GM12891 (cell line): ENCODE measurements around the gene PPOX.

ENCODE experiments used
- POLR2A ChIP-seq: IDR thresholded peaks from 2 replicates; pipeline ENCODE4 v1.6.1; 2011; ENCODE audit warnings: low read depth, low read length, control low read depth
- POLR2AphosphoS5 ChIP-seq: IDR thresholded peaks from 2 replicates; pipeline ENCODE4 v1.6.1; 2011; ENCODE audit warnings: low read depth, low read length, control low read depth
- SPI1 ChIP-seq: IDR thresholded peaks from 2 replicates; pipeline ENCODE4 v1.6.1; 2011; ENCODE audit warnings: low read depth, low read length, control low read depth
- TAF1 ChIP-seq: IDR thresholded peaks from 2 replicates; pipeline ENCODE4 v1.6.1; 2011; ENCODE audit warnings: low read depth, low read length, control low read depth

GRCh38 chr1:161185282-161185682, 19.1 kb downstream of the PPOX start:
- TF ChIP-seq POLR2A = peak; percentile 46; the same call in 1 of the 2 replicates
- no peak for TF ChIP-seq POLR2AphosphoS5
- TF ChIP-seq TAF1 = no peak
- peak; percentile 50; the same call in 1 of the 2 replicates for TF ChIP-seq SPI1
